Medulla oblongata (tissue), 1 donor: ENCODE measurements around the gene TBX5.

Experiments
- DNase-seq: peaks from one replicate; pipeline ENCODE4 v3.0.0-alpha.2; 2015; ENCODE audit errors: extremely low spot score

Gene TBX5

DNA sequence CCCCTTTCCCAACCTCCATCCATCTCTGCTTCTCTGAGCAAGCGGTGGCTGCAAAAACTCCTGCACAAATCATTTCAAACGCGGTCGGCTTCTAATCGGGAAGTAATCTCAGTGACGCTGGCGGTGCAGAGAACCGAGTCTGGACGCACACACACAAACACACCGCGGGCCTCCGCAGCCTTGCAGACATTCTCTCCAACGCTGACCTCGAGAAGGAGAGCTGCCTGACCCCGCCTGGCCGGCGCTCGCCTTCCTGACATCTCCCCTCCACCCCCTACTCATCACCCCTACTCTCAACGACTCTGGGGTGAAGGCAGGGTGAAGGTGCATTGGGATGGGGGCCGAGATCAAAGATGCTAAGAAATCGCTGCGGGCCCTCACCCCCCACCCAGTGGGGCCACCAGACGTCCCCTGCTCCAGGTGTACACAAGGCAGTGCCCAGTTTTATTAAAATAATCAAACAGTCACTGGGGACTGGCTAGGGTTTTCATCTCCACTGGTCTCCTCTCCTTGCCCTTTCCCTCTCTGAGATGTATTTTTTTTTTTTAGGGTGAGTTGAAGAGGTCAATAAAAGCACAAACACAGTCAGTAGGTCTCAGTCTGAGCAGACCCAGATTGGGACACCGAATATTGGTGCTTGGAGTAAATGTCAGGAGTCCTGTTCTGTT, 506 bp upstream of the TBX5 start:
- DNase-seq = no peak

DNA sequence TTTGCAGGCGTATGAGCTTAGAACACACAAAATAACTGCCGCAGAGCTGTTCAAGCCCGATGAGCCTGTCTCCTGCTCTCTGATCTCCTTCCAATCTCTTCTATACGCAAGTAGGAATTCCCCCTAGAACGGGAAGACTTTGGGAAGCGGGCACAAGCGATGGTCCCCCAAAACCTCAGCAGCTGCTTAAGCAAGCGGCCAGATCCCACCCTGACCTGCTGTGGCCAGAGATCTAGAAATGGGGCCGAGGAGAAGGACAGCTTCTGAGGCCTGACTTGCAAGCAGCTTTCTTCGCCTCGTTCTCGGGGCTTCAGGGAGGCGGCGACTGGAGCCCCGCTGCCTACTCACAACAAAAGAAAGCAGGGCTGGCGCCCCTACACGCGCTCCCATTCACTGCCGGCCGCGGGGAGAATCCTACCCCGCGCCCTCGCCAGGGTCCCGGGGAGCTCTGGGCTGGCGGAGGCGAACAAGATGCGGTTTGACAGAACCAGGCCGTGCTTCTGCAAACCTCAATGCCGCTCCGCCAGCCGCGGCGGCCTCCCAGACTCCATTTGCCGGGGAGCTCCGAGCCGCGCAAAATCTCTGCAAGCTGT, 922 bp downstream of the TBX5 start:
- DNase-seq = no peak

DNA sequence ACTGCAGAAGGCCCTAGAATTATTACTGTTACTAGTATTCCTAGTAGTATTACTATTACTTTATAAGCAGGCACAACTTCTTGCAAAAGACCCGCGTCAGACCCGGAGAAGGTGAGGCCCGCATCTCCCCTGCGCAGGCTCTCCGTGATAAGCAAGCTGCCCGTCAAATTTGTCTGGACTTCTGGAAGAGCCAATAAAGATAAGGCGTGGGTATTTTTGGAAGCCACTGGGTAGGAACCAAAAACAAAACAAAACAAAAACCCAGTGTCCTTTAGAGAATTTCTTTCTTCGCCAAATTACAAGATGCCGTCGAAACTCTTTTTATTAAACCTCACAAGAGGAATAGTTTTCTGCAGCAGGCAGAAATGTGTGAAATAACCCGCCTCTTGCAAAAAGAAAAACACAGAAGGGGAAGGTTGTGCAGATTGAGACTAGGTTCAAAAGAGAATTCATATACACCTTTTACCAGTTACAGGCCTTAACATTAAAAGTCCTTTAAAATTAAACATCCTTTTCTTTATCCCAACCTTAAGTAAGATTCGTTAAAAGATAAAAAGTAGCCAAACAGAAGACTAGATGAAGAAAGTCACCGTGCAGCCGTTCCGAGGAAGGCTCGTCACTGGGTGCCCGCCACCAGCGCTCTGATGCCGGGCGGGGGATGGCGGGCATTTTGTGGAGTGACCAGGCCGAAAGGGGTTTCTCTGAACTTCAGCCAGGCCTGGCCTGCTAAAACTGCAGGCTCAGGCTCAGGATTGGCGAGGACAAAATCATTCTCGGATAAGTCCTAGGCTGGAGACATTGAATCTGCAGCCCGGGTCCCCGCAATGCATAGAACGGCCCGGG, 1.6 kb downstream of the TBX5 start:
- DNase-seq = no peak

DNA sequence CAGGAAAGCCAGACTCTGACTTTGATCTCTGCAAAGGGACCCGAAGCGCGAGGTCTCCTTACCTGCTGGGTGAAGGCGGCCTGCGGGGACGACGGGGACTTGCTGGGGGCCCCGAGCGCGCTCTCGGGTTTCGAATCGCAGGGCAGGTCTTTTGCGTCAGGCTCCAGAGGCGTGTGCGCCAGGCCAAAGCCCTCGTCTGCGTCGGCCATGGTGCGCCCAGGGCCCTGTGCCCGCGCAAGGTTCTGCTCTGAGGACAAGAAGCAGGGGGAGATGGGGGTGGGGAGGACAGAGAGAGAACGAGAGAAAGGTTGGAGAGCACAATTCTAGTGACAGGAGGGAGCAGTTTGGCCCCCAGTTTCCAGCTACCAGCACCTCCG, 2.3 kb downstream of the TBX5 start:
- DNase-seq = no peak

DNA sequence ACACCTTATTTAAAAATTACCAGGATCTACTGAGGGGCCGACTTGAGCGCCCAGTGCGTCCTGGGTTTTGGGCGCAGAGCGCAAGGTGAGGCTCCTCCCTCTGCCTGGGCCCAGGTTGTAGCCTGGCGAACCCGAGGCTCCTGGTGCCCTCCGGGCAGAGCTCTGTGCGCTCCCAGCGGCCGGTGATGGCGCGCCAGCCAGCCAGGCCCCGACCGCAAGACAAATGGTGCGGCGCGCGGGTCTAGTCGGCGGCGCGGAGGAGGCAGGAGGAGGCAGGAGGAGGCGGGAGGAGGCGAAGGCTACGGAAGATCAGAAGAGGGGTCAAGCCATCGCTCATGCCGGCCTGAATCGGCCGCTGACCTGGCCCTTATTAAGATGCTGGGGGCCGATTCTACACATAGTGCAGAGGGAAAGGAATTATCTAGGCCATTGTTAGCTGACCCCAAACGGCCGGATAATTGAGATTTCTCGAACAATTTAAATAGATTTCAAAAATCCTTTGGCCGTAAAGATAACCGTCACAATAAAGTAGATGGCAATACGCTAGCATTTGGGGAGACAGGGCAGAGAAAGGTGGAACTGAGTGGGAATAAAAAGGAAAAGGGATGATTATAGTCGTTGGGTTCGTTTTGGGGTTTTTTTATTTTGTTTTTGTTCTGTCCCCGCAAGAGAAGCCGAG, 2.8 kb downstream of the TBX5 start:
- no peak for DNase-seq

DNA sequence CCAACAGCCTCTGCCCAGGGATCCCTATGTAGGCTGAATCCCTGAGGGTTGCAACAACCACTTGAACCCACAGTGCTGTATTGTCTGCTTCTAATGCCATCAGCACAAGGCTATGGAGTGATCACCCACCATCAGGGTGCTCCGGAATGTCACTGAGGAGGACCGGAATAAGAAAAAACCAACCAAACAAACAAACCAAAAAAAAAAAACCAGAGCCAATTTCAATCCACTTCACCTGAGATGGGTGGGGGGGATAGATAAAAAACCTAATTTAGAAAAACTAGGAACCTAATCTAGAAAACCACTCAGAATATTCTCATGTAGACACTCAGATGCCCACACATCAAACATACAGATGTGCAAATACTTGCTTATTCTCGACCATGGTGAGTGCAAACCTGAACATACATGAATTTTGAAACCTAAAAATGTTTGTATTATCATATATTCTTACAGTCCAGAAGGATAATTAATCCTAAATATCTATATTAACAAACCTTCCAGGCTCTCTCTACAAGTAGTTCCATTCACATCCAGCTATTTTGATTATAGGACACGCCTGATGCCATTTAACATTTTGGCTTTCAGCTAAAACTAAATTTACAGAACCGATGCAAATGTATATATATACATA, 3.7 kb downstream of the TBX5 start:
- DNase-seq = no peak

DNA sequence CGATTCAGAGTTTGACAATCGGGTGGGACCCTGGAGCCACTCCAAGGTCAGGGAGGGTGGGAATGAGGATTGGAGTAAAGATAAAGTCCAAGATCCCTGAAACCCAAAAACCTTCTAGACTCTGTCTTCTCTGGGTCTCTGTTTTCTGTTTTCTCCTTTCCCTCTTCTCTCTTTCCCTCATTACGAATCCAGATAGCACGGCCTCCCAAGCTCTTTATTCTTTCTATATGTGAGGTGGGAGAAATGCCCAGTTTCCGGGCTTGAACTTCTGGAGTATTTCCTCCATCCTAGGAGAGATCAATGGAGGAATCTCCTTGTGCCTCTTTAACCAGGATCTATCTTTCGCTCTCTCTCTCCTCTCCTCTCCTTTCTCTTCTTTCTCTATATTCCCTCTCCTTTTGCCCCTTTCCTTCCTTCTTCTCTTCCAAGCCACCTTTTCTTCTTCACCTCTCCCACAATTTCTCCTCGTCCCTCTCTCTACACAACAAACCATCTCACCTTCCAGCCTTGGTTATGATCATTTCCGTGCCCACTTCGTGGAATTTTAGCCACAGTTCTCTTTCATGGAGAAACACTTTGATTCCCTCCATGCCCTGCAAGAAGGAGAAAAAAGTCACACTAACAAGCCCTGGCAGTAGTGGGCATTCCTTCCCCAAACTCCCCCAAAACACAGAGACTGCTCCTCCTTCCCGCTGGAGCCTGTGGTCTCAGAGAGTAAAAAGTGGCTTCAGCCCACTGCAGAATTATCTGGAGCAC, 4.4 kb downstream of the TBX5 start:
- no peak for DNase-seq

DNA sequence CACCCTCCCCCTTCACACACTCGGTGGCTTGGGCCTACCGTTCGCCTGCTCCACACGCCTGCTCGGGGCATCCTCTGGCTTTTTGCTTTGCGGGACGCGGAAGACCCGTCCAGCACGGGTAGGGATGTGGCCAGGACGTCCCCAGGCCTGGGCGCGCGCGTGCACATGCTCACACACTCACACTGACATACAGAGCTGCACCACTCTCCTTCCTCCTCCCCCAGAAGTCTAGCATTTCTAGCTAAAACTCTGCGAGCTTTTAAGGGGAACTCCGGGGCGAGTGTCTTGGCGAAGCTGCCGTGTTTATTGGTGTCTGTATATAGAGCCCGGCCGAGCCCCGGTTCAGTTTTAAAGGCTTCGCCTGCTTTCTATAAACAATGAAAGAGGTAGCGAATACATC, 5.0 kb downstream of the TBX5 start:
- no peak for DNase-seq

DNA sequence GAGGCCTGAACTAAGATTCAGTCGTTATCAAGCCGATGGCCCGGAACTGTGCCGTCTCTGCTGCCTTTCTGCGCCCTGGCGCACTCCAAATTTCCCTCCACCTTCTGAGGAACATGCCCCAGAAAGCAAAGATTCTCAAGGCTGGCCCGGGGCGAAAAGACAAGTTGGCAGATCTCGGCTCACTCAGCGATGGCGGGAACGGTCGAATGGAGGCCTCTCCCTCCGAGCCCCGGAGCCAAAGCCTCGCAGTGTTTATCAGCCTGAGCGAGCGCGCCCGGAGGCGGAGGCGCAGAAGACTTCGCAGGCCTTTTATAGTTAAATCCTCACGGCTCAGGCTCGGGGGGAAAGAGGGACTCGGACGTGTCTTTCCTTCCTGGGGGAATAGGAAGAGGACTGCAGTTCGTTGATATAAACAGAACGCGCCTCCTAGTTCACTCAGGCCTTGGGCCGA, 5.6 kb downstream of the TBX5 start:
- DNase-seq = no peak

DNA sequence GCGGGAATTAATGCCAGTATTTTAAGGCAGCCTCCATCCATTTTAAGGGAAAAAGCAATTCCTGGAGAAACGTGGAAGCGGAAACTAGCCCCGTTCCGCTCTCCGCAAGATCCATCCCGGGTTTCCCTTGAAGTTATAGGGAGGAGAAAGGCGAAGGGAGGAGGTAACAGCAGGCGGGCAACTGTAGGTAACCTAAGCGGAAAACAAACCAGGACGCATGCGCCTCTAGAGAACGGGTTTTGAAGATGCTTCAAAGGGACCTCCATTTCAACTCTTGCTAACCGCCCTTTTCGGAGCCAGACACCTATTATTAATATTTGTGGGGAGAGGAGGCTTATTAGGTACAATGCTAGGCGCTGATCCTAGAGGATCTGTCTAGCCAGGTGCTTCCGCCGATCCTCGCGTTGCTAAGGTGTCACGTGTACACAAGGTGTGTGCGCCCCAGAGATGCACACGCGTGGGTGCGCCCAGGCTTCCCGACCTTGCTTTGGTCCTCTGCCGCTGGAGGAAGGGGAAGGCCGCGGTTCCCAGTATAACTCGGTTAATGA, 6.2 kb downstream of the TBX5 start:
- no peak for DNase-seq

DNA sequence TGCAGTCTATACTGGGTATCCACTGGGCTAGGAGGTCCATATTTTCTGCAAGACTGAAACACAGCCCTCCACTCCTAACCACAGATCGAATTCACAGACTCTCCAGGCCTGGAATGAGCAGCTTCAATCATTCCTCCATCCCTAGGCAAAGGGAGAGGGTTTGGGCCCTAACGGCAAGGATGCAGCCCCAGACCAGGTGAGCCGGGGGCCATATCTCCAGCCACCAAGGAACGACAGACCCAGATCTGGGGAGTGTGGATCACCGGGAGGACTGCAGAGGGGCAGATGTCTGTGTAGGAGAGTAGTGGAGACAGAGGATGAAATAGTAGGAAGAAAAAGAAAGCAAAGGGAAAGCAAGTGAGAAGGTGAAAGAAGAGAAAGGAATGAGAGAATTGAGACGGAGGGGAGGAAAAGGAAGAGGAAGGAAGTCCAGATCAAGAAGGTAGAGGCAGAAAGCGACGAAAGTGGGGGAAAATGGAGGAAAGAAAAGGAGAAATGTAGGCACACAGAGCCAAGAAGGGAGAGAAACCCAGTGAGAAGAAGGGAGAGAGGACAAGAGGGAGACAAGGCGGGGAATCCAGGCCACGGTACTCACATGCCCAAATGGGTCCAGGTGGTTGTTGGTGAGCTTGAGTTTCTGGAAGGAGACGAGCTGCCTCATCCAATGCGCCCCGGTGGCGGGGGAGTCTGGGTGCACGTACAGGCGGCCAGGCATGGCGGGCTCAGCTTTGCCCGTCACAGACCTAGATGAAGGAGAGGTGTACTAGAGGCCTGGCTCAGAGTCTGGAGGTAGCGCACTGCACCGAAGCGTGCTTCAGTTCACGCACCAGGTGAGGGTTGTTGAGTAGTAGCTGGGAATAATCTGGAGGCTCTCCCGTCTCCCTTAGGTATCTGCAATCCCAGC, 7.7 kb downstream of the TBX5 start:
- no peak for DNase-seq

DNA sequence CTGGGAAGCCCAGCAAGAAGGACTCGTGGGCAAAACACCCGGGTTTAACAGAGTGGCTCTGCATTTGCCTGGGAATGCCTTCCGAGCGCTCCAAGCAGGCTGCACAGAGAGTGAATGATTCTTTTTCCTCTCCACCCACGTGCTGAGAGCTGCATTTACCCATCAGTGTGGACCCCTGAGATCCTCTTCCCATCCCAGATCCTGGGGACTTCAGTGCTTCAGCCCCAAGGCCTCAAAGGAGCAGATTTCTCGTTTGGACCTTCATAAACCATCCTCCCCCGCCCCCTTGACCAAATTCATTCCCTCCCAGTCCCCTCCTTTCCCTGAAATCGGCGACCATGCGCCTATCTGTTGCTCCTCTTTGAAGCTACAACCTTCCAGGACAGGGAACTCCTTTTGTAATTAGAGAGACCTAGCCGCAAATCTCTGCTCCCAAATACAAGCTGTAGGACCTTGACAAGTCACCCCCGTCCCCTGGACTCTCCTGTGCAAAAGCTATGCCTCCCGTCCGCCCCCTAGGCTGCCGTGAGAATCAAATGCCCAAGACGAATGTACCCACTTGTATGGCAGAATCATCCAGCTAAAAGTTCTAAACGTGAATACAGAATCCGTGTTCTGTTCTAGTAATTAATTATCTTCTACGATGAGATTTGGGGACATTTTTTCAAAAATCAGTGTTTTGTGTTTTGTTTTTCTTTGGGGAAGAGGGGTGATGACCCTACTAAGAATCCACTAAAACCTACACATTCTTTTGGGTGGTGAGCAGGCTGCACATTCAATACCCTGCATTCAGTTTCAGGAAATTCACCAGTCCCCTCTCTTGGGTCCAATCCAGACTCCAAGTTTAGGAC, 8.8 kb downstream of the TBX5 start:
- DNase-seq = no peak

DNA sequence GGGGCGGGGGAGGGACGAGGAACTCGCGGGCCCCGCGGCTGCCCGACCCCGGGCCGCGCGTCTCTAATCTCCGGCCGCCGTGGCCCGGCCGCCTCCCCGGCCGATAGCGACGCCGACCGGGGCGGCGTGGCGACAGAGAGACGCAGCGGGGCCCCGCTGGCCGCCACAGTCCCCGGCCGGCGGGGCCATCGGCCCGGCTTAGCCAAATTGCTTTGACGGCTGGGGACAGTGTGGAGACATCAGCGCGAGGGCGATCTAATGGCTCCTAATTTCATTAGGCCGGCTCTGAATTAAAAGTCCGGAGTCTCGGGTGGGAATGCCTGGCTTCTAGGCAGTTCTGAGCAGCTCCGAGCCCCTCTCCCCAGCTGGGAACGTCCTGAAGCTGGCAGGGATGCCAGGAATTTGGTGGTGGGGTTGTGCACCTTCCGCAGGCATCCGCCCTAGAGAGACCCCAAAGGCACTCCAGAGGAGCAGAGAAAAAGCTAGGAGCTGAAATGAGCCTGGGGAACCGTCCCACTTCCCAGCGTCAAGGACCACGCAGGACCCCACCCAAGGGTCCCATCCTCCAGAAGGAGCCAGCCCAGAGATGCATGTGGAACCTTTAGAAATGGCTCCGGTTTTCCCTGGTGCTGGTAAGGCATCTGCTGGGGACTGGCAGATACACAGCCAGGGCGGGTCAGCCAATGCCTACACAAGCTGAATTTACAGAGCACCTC, 9.6 kb downstream of the TBX5 start:
- no peak for DNase-seq

DNA sequence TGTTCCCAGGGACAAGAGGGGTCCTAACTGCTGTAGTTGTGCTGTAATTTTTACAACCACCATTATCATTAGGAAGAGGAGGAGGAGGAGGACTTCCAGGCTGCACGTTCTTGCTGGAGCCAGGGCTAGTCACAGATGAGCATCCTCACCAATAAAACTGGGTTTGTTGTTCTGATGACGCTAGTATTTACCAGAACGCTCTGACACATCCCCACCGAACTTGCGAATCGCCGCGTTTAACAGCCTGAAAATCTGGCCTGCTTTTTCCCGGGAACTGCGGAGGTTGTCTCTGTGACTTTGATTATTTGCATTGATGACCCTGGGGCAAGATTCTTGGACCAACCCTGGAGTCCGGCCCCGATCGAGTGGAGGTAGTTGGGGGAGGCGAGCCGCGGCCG, 10.2 kb downstream of the TBX5 start:
- DNase-seq = no peak

DNA sequence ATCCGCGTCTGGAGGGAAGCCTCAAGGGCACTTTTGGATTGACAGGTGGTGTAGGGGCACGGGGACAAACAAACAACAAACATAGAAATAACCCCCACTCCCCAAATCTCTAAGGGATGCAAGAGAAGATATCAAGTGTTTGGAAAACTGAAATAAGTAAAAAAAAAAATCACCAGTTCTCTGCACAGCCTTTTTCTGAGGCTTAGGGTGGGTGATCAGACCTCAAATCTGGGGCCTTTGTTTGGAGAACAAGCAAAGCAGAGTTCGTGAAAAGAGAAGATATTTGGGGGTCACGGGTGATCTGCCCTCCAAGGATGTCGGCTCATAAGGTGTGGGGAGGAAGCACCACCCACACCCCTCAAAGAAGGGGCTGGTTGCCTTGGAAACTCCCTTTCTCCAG, 10.7 kb downstream of the TBX5 start:
- no peak for DNase-seq

DNA sequence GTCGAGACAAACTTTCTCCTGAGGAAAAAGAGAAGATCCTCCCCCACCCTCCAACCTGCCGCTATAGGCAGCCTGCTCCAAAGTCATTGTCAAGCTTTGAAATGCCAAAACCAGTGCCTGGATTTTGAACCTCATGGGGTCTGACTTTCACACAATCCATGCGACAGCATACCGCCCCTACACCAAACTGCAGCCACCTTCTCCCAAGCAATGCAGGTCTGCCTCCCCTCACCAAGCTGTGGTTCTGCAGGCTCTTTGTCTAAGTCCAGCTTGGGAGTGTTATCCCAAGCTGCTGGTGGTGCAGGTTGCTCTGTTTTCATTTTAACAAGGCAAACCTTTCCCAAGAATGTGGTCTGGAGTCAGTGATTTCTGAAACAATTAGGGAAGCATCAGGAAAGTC, 12.4 kb downstream of the TBX5 start:
- DNase-seq = no peak

DNA sequence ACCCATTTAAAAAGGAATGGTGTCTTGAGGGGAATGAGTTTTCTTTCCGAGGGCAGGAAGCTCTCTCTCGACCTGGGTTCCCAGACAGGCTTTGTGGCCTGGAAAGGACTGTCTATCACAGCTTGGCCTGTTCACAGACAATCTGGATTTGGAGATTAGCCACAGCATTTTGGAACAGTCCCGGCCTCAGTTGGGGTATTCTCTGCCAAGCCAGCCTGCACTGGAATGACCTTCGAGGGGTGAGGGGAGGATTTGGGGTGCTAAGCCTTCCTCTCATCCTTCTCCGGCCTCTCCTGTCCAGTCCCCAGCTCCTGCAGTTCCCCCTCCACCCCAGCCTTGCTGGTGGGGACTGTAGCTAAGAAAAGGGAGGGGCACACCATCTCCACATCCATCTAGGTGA, 13.0 kb downstream of the TBX5 start:
- DNase-seq = no peak

DNA sequence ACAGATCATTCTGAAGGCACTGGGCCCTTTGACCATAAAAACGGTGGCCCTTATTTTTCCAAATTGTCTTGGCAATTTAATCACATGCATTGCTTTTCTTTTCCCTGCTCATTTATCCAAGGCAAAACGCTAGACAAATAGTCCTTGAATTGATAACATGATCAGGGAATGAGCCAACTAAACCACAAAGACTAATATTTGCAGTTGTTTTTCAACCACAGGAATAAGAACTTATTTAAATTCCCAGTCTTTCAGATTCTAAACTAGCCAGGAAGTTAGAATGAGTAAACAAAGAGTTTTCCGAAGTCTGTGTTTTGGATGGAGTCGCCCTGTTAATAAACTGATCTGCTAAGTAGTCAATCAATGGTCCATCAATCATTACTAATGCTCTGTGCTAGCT, 14.9 kb downstream of the TBX5 start:
- no peak for DNase-seq
